NCI-H524 treated with DMSO at 0.1 percent for 48 hours (cell line): ENCODE results near the gene ADGRG3.

Experiments
- DNase-seq: peaks from one replicate; lab custom pipeline; 2025; lab: John Stamatoyannopoulos, UW

The ADGRG3 gene

GRCh38 chr16:57668263-57668571 lies at the start of gene ADGRG3:
Gene ADGRG3, plus strand, starts transcription at chr16:57668306. Its CDS starts 42 bp downstream, at chr16:57668348.
- no peak for DNase-seq

- no peak for DNase-seq
These were observed 48.9 kb upstream of the ADGRG3 start for GRCh38 chr16:57619133-57619605.

- DNase-seq, result no peak
These were observed 48.3 kb upstream of the ADGRG3 start for GRCh38 chr16:57619606-57620334.

GRCh38 chr16:57620335-57621231 lies 47.5 kb upstream of the ADGRG3 start:
- DNase-seq, result peak; percentile 23

GRCh38 chr16:57621521-57622271 lies 46.4 kb upstream of the ADGRG3 start:
- DNase-seq, result no peak

GRCh38 chr16:57622361-57623250 lies 45.5 kb upstream of the ADGRG3 start:
- no peak for DNase-seq

- DNase-seq, result no peak
These were observed 44.7 kb upstream of the ADGRG3 start for GRCh38 chr16:57623251-57624043.

- no peak for DNase-seq
These were observed 43.9 kb upstream of the ADGRG3 start for GRCh38 chr16:57624044-57624688.

GRCh38 chr16:57624806-57625500 lies 43.2 kb upstream of the ADGRG3 start:
- DNase-seq, result no peak

- no peak for DNase-seq
These were observed 41.5 kb upstream of the ADGRG3 start for GRCh38 chr16:57626420-57627170.

- peak; percentile 67 for DNase-seq
These were observed 40.8 kb upstream of the ADGRG3 start for GRCh38 chr16:57627184-57627871.

- DNase-seq, result peak; percentile 11
These were observed 39.9 kb upstream of the ADGRG3 start, which contains the start of gene ADGRG1 for GRCh38 chr16:57628008-57628781. Gene ADGRG1, plus strand, starts transcription at chr16:57628630. Its CDS starts 21,658 bp downstream, at chr16:57650288.

- no peak for DNase-seq
These were observed 39.3 kb upstream of the ADGRG3 start for GRCh38 chr16:57628783-57629293.

GRCh38 chr16:57629516-57630406 lies 38.3 kb upstream of the ADGRG3 start:
- no peak for DNase-seq

- DNase-seq, result no peak
These were observed 37.7 kb upstream of the ADGRG3 start for GRCh38 chr16:57630407-57630797.
